ENCODE measurements around the gene DYNC2H1.

Gene DYNC2H1

DNA sequence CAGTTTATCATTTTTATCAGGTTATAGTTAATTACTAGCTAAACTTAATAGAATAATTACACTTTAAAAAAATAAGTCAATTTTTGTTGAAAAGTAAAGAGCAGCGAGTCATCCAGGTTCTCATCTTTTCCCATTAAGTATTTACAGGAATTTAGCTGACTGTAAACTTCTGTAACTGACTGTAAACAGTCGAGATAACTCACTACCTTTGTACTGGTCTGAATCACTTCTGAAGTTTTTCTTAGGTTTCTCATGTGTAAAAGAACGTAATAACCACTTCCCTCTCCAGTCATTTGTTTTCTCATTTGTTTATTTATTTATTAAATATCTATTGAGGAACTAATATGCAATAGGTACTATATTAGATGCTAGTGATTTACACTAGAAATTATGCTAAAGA lies 270.8 kb downstream of the DYNC2H1 start:
- no peak for DNase-seq

- no peak for DNase-seq
These were observed 275.4 kb downstream of the DYNC2H1 start for GRCh38 chr11:103384652-103385051.

DNA sequence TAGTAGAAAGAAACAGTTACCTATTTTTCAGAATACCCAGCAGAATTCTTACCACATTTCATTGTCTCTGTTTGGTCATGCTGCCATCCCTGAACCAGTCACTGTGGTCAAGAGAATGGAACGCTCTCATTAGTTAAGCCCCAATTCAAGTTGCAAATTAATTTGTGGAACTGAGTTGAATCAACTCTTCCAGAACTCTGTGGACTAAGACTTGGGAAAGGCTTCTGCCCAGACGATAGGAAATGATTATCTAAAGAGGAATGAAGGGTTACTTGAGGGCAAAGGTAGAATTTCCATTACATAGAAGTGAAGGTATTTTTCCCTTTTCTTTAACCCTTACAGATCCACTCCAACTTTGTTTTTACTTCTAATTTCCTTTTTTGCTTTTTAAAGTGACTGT lies 286.4 kb downstream of the DYNC2H1 start:
- no peak for DNase-seq

DNA sequence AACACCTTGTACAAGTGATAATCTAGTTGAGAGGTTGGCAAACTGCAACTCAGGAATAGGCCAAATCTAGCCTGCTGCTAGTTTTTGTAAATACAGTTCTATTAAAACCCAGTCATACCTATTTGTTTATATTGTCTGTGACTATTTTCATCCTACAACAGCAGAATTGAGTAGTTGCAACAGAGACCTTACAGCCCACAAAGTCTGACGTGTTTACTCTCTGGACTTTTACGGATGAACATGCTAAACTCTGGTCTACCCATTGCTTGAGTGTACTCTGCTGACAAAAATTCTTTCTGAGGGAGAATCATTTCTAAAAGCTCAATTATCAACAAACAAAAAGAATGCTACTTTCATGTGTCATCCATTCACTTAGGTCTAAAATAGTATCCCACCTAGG lies 287.0 kb downstream of the DYNC2H1 start:
- no peak for DNase-seq

GRCh38 chr11:103397369-103397768 lies 288.1 kb downstream of the DYNC2H1 start:
- DNase-seq, result no peak

DNA sequence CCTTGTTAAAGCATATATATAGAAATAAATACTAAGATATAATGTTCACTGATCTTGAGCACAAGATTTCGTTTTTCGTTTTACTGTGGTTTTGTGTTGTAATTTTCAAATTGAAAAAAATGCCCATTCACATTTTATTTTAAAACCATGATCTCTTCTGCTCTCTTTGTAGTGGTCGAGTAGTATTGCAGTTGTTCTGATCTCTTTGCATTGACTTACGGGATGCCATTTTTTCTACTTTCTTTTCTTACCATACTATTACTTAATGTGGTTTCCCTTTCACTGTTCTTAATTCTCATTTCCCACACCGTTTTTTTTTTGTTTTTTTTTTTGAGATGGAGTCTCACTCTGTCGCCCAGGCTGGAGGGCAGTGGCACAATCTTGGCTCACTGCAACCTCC lies 289.6 kb downstream of the DYNC2H1 start:
- no peak for DNase-seq

GRCh38 chr11:103406357-103406756 lies 297.1 kb downstream of the DYNC2H1 start:
- no peak for DNase-seq

DNA sequence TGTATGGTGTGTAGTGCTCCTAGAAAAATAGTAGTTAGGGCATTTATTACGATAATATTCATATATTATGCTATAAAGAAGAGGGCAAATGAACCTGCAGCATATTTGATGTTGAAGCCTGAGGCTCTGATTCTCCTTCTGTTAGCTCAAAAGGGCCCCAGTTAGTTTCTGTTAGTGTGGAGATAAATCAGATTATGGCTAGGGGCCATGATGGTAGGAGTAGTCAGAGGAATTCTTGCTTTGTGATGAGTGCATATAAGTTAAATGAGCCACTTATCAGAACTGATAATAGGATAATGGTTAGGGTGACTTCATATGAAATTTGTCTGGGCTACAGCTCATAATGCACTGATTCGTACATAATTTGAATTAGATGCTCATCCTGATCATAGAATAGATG lies 298.4 kb downstream of the DYNC2H1 start:
- DNase-seq, result no peak

DNA sequence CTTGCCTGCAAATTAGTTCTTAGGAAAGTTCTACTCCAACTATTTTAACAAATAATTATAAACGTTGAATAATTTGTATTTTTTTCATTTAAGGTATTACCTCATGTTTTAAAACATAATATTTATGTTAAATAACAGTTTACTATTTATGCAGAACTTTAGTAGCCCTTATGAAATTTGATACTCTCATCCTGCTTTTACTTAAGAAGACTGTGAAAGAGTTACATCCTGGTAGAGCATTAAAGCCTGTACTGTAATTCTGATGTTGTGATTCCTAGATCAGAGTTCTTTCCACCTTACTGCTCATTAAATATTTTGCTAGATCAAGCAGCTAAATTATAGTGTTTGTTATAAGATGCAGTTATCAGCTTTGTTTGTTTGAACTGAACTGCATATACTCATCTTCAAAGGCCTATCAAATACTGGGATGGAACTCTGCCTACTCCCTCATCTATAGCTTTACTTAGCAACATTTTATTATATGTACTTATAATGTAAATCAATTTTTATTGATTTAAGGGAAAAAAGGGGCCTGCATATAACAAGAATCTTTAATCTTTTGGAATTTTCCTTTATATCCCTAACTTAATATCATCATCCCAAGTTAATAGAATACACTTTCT lies 304.2 kb downstream of the DYNC2H1 start:
- no peak for DNase-seq

DNA sequence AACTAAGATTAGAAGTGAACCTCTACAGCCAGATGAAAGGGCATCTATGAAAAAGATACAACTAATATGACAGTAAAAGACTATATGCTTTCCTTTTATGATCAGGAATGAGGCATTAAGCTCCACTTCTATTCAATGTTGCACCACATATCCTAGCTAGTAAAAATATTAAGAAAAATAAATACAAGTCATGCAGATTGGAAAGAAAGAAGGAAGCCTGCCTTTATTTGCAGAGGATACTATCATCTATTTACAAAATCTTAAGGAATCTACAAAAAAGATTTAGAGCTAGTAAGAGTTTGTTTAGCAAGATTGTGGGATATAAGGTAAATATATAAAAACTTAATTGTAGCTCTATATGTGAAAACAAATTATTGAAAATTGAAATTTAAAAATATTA lies 308.8 kb downstream of the DYNC2H1 start:
- no peak for DNase-seq

- no peak for DNase-seq
These were observed 311.4 kb downstream of the DYNC2H1 start for GRCh38 chr11:103420593-103420992.

DNA sequence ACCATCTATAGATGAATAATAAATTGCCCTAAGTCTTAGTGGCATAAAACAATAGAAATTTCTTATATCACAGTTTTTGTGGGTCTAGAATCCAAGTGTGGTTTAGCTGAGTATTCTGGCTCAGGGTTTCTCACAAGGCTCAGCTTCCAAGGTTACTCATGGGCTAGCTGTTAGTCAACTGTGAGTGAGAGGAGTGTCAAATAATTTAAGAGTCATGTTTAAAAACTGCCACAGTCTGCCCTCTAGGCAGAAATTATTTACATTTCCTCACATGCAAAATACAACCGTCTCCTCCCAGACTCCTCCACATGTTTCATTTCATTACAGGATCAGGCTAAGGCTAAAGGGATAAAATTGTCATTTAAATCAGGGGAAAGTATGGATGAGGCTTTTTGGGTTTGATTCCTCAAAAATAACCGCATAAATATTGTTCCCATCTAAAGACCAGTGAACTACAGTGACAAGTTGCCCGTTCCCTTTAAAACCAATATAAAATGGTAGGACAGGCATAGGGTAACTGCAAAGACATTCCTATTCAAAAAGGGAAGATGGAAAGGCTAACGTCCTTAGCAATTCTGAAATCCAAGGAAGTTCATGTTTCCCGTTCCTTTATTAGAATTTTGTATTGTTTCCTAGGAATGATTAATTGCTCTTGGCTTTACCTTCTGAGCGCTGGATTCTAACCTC lies 324.3 kb downstream of the DYNC2H1 start:
- DNase-seq, result no peak

GRCh38 chr11:103434073-103434411 lies 324.8 kb downstream of the DYNC2H1 start:
- no peak for DNase-seq

- DNase-seq, result no peak
These were observed 327.0 kb downstream of the DYNC2H1 start for GRCh38 chr11:103436131-103436770.

GRCh38 chr11:103441021-103441420 lies 331.8 kb downstream of the DYNC2H1 start:
- DNase-seq, result no peak

GRCh38 chr11:103448966-103449365 lies 339.7 kb downstream of the DYNC2H1 start:
- no peak for DNase-seq

DNA sequence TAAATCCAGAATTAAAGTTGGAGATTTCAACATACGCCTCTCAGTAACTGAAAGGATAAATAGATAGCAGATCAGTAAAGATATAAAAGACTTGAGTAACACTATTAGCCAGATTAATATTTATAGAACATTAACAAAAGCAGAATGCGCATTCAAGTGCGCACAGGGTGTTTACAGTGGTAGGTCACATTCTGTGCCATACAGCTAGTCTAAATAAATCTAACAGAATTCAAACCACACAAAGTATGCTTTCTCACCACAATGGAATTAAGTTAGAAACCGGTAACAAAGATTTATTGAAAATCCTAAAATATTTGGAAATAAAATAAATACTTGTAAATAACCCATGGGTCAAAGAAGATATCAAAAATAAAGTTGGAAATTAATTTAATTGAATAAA lies 341.0 kb downstream of the DYNC2H1 start:
- DNase-seq, result no peak

- DNase-seq, result no peak
These were observed 343.9 kb downstream of the DYNC2H1 start for GRCh38 chr11:103453126-103453525.

GRCh38 chr11:103453915-103454709 lies 344.9 kb downstream of the DYNC2H1 start:
- no peak for DNase-seq

- no peak for DNase-seq
These were observed 355.2 kb downstream of the DYNC2H1 start for GRCh38 chr11:103464420-103464819.

- DNase-seq, result no peak
These were observed 356.4 kb downstream of the DYNC2H1 start for GRCh38 chr11:103465555-103466140.

- DNase-seq, result no peak
These were observed 362.3 kb downstream of the DYNC2H1 start for GRCh38 chr11:103471546-103471945.

- no peak for DNase-seq
These were observed 367.6 kb downstream of the DYNC2H1 start for GRCh38 chr11:103476874-103477273.

Data from COR-L47 (cell line).